AG09319 (cell line): ENCODE measurements around the gene ASS1.

Source experiments
- DNase-seq: peaks from one replicate; pipeline ENCODE4 v3.0.0-alpha.2; 2010; ENCODE audit warnings: low read depth; ENCODE audit errors: extremely low read depth
- TF ChIP-seq, protein P1 (sequence below): IDR thresholded peaks from 2 replicates; pipeline ENCODE4 v1.5.1; 2011; ENCODE audit warnings: low read depth, mild to moderate bottlenecking, inconsistent platforms, low read length, moderate library complexity

The ASS1 gene

DNA sequence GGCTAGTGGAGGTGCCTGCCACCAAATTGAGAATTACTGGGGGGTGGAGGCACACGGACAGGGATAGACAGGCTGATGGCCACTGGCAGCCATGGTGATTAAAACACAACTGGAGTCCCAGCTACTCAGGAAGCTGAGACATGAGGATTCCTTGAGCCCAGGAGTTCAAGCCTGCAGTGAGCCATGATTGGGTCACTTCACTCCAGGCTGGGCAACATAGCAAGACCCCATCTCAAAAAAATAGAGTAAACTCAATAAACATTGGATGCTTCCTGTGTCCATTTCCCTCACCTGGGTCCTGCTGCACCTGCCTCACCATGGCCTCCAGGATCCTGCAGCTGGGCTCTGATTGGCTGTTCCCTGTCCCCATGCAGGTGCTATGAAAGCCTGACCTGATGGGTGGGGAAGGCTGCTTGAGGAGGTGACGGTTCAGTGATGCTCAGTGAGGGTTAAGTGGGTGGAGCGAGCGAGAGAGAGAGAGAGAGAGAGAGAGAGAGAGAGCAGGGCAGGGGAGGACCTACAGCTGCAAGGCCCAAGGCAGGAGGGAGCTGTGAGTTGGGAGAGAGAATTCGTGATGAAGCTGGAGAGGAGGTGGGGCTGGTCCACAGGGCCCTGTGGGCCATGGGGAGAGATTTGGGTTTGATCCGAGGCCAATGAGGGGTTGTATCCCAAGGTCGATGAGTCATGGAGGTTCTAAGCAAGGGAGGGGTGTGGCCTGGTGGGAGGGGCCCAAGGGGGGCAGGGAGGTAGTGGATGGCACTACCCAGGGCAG, 97.9 kb downstream of the ASS1 start:
- TF ChIP-seq, protein P1, sequence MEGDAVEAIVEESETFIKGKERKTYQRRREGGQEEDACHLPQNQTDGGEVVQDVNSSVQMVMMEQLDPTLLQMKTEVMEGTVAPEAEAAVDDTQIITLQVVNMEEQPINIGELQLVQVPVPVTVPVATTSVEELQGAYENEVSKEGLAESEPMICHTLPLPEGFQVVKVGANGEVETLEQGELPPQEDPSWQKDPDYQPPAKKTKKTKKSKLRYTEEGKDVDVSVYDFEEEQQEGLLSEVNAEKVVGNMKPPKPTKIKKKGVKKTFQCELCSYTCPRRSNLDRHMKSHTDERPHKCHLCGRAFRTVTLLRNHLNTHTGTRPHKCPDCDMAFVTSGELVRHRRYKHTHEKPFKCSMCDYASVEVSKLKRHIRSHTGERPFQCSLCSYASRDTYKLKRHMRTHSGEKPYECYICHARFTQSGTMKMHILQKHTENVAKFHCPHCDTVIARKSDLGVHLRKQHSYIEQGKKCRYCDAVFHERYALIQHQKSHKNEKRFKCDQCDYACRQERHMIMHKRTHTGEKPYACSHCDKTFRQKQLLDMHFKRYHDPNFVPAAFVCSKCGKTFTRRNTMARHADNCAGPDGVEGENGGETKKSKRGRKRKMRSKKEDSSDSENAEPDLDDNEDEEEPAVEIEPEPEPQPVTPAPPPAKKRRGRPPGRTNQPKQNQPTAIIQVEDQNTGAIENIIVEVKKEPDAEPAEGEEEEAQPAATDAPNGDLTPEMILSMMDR: no peak
- no peak for DNase-seq

DNA sequence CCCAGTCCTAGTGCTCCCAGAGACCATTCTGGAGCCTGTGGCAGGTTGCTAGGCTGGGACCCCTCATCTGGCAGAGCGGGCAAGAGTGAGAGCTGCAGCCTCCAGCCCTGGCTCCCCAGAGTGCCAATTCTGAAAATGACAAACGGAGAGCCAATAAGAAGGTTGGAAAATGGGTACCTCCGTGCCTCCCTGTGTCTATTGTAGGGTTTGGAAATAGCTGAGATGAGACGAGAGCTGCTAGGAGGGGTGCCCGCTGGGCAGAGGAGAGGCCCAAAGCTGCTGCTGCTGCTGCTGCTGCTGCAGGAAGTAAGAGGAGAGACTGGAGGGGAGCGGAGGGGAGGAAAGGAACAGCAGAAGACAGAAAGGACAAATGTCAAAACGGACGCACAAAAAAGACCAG, 98.6 kb downstream of the ASS1 start:
- TF ChIP-seq, protein P1: no peak
- DNase-seq: no peak

- no peak for DNase-seq
- TF ChIP-seq, protein P1: no peak
Measured at GRCh38 chr9:130543859-130544258, 99.1 kb downstream of the ASS1 start.

DNA sequence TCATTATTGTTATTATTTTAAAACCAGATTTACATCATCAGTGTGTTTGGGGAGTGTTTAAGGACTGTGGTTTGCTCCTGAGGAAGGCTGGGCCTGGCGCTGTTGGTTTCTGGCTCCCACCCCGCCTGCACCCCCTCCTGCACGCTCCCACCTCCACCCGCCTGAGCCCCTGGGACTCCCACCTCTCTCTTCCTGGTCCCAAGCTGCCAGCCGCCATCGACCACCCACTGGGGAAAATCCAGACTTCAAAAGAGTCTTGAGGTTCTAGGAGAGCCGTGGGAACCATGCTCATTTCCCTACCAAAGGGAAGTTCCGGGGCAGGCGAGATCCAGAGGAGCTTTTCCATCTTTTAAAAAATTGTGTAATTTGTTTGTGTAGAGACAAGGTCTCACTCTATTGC, 99.6 kb downstream of the ASS1 start:
- TF ChIP-seq, protein P1: no peak
- no peak for DNase-seq

GRCh38 chr9:130548103-130548502, 103.3 kb downstream of the ASS1 start:
- TF ChIP-seq, protein P1: no peak
- no peak for DNase-seq

GRCh38 chr9:130549093-130549735, 104.5 kb downstream of the ASS1 start:
- TF ChIP-seq, protein P1: no peak
- no peak for DNase-seq
